Measurements from ENCODE around the gene NBR1.
"Not testable (repeated sequence)": the region's sequence is repeated elsewhere in the genome, so short reads cannot be mapped to it uniquely, and the experiment has no call there.

The NBR1 gene

DNA sequence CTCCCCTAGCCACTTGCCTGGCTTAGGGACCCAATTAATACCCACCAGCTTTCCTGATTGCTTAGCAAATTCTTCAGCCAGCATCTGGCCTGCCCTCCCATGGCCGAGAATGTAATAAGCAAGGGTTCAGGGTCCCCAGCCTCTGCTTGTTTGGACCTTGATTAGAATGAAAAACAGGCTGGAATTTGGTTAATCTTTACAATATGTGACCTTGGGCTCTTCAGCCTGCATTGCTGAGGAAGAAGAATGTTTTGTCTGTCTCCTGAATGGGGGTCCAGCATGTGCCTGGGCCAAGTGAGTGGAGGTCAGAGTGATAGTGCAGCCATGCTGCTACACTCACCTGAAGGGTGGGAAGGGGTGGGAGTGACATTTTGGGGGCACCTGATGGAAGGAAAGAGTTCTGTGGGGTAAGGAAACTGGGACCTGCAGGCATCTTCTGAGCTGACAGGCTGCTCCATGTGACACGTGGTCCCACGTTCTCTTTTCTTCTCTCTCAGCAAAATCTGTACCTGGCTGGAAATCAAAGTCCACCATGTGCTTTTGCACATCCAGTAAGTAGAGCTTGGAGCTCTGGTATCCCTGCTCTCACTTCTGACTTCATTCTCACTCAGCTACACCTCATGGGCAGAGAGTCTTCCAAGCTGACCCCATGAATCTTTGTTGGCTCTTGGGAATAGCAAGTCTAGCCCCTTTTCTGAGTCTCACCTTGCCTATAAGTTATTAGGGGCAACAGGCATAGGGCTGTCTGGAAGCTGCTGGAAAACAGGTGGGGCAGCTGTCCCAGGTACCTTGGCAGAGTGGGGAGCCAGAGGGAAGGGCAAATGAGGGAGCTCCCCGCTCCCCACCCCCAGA, 46.0 kb downstream of the NBR1 start:
- no peak for DNase-seq

DNA sequence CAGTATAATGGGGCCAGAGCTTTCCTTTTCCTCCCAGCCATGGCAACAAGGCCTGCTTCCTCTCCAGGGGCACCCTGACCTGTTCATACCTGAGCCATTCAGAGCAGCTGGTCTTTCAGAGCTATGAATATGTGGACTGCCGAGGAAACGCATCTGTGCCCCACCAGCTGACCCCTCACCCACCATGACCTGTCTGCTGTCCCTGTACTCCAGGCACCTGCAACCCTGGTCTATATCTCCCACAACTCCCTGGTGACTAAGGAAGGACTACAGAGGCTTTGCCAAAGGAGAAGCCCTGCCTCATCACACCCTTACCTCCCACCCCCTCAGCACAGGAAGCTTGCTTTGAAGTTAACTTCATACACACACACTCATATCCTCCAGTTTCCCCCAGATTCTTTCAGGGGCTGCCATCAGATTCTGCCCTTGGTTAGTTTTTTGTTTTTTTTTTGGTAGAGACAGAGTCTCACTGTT, 46.6 kb downstream of the NBR1 start:
- no peak for DNase-seq

DNA sequence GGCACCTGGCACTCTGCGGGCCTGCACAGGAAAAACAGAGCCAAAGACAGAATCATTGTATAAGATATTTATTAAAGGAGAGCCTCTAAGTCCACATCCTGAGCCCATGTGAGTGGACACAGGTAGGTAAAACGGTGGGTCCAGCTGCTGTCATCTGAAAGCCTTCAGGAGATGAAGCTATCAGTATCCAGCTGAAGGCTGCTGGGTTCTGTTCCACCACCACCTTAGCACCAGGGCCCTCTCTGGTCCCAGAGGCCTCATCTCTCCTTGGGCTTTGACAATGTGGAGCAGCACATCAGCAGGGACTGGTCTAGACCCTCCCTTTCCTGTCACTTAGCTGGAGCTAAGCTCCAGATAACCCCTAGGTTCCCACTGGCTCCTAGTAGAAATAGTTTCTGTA, 48.0 kb downstream of the NBR1 start:
- DNase-seq = no peak

DNA sequence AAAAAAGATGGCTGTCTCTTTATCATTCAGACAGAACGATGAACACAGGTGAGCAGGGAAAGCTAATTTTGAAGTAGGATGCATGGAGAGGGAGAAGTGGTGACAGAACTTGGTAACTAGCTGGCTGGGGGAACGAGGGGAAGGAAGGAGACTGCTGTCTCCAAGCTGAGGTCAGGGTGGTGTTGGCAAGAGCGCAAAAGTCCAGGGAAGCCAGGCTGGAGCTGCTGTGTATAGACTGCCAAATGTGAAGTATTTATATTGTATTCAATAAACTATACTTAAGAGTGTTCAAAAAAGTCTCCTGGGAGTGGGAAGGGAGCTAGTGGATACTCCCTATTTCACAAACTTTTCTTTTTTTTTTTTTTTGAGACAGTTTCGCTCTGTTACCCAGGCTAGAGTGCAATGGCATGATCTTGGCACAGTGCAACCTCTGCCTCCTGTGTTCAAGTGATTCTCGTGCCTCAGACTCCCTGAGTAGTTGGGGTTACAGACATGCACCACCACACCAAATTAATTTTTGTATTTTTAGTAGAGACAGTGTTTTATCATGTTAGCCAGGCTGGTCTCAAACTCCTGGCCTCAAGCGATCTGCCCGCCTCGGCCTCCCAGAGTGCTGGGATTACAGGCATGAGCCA, 48.8 kb downstream of the NBR1 start:
- no peak for DNase-seq

DNA sequence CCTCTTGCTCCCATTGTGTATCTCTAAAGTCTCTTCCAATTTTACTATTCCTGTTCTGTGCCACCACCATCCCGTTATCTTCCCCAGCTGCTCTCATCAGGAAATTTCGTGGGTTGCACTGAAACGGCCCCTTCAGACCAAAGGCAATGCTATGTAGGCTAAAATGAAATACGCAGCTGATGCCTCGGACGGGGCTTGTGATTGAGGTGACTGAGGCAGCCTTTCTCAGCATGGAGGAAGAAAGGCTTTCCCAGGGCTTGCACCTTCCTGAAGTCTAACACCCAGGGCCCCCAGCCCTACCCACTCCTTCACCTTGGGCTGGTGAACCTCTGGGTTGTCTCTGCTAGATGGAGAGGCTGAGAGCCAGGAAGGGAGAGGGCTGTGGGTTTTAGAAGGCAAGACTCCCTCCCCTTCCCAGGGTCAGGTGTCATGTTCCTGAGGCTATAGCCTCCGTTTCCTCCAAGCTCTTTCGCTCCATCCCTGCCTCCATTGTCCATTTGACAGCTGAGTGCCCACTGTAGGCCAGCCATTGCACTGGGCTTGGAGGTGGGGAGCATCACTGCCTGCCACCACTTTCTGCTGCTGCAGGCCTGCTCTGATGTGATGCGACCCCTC, 49.6 kb downstream of the NBR1 start:
- DNase-seq = no peak

DNA sequence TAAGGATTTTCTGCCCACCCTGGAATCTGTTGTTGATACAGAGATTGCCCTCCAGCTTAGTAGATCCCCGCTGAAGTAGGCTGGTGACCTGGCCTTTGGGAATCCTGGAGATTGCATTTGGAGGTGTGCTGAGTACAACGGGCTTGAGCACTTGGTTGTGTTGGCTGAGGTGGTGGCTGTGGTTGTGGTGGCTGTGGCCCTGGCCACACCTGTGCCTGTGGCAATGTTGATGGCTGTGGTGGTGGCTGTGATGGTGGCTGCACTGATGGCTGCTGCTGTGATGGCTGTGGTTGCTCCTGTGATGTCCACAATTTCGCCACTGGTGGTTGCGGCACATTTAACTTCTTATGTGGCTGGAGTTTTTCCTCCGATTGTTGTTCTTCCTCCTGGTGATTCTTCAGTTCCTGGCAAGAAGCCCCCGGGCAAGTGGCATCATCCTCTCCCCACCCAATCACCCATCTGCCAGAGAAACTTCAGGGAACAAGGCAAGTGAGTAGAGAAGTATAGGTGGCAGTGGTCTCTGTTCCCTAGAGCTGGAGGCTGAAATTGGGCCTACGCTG, 53.2 kb downstream of the NBR1 start:
- DNase-seq = no peak

DNA sequence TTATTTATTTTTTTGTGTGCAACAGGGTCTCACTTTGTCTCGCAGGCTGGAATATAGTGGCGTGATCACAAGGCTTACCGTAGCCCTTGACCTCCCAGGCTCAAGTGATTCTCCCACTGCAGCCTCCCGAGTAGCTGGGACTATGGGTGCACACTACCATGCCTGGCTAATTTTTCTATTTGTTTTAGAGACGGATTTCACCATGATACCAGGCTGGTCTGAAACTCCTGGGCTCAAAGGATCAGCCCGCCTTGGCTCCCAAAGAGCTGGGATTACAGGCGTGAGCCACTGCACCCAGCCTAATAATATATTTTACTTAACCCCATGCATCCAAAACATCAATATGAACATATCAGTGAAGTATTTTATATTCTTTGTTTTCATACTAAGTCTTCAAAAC, 55.4 kb downstream of the NBR1 start:
- DNase-seq = no peak

DNA sequence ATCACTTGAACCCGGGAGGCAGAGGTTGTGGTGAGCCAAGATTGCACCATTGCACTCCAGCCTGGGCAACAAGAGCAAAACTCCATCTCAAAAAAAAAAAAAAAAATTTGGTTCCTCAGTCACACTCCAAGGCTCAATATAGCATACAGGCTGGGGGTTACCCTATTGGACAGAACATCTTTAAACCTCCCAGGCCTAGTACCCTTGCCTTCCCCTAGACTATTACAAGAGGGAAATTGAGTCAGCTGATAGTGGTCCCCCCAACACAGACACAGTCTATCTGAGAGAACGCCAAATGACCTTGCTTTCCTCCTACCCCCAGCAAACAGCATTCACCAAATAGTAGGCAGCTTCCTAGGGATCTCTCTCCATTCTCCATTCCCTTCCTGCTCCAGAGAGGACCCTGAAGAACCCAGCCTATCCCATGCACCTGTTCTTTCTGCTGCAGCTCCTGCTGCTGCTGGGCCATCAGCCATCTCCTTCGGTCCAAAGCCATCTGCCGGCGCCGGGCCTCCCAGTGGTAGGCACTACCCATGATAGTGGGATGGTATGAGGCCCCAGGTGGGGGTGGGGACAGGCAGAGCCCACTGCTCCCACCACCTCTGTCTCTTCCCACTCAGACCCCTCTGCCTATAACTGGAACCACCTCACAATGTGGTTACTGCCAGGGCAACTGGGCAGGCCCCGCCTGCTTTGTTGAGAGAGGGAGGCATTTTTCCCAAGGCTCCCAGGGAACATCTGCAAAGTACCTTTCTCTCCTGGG, 57.2 kb downstream of the NBR1 start, which contains the start of gene CCDC200:
Gene CCDC200 (minus strand): TSS at position 604 of the 763 bp plus-strand sequence. CDS start 69 bp downstream, at position 535.
- DNase-seq = not testable (repeated sequence)

DNA sequence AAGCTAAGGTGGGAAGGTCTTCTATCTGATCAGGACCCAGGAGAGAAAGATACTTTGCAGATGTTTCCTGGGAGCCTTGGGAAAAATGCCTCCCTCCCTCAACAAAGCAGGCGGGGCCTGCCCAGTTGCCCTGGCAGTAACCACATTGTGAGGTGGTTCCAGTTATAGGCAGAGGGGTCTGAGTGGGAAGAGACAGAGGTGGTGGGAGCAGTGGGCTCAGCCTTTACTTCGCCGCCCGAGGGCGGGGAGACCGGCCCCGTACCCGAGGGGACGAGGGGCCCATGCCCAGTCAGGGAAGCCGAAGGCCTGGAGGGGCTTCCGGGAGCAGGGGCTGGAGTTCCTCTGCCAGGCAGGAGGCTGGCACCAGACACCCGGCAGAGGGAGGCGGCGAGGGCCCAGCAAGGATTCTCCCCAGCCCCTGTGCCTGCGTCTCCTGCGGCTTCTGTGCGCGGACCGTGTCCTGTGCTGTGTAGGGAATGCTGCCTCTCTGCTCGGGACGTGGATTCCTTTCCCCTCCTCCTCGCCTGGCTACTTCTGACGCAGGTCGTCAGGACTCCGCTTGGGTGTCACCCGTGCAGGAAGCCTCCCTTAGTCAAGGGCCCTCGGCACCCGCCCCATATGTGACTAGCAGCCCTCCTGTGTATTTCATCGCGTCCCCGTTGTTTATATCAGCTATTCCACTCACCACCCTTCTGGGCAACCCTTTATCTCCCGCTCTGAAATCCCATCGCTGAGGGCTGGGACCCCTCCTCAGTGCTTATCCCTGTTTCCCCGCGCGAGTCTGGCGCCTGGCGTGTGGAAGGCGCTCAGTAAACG, 60.4 kb downstream of the NBR1 start:
- DNase-seq = not testable (repeated sequence)

DNA sequence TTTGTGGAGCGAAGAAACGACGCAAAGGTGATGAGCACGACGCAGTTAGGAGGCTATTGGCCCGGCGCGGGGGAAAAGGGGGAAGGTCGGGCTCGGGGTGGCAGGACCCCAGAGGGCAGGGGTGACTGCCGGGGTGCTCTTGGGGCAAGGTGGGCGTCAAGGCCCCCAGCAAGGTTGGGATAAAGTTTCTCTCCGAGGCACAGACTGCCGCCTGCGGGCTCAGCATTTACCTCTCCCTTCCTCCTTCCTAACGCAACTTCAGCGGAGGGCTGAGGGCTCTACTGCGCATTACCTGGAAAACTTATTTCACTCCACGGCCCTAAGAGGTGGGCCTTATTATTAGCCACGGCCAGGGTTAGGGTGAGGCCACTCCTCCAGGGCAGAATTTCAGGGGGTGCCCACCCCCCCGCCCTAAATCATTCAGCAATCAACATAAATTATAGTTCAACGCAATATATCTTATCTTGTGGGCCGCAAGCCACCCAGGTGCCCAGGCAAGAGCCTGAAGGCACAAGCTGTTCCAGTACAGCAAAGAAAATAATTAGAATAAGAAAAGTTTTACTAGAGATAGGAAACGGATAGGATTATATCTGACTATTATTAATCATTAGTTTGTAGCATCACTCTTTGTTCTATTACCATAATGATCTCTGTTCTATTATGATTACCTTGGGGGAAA, 61.1 kb downstream of the NBR1 start:
- not testable (repeated sequence) for DNase-seq

DNA sequence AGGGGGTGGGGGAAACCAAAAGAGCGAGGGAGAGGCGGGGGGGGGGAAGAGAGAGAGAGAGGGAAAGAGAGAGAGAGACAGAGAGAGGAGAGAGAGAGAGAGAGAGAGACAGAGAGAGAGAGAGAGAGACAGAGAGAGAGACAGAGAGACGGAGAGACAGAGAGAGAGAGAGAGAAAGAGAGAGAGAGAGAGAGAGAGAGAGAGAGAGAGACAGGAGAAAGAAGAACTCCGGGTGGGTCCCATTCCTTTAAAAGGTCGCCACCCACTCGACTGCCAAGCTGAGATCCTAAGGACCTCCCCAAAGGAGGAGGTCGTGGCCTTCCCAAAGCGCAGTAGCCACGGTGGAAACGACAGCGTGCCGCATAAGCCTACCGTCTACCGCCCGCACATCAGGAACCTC, 62.2 kb downstream of the NBR1 start:
- not testable (repeated sequence) for DNase-seq

DNA sequence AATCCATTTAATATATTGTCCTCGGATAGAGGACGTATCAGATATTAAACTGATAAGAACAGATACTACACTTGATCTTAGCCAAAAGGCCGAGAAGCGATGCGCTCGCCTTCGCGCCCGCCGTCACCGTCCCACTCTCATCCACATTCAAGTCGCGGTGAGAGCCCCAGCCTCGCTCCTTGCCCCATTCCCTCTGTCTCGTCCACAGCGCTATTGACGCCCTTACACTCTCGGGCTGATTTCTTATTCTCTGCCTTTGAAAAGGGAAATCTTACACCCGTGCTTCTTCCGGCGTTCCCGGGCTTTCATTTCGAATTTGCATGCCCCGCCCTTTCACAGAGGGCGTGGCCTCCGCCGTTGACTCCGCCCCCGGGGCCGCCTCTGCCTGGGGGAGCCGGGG, 62.9 kb downstream of the NBR1 start, which contains the start of gene RNU2-1:
Gene RNU2-1 (minus strand): TSS at position 101 of the 400 bp plus-strand sequence.
- DNase-seq = not testable (repeated sequence)

DNA sequence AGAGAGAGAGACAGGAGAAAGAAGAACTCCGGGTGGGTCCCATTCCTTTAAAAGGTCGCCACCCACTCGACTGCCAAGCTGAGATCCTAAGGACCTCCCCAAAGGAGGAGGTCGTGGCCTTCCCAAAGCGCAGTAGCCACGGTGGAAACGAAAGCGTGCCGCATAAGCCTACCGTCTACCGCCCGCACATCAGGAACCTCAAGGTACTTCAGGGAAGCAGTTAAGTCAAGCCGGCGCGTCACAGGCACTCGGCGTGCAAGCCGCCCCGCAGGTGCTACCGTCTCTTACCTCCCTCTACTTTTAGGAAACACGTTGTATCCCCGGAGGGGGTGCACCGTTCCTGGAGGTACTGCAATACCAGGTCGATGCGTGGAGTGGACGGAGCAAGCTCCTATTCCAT, 68.6 kb downstream of the NBR1 start:
- not testable (repeated sequence) for DNase-seq

DNA sequence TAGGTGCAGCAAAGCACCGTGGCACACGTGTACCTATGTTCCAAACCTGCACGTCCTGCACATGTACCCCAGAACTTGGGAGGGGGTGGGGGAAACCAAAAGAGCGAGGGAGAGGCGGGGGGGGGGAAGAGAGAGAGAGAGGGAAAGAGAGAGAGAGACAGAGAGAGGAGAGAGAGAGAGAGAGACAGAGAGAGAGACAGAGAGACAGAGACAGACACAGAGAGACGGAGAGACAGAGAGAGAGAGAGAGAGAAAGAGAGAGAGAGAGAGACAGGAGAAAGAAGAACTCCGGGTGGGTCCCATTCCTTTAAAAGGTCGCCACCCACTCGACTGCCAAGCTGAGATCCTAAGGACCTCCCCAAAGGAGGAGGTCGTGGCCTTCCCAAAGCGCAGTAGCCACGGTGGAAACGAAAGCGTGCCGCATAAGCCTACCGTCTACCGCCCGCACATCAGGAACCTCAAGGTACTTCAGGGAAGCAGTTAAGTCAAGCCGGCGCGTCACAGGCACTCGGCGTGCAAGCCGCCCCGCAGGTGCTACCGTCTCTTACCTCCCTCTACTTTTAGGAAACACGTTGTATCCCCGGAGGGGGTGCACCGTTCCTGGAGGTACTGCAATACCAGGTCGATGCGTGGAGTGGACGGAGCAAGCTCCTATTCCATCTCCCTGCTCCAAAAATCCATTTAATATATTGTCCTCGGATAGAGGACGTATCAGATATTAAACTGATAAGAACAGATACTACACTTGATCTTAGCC, 69.8 kb downstream of the NBR1 start:
- not testable (repeated sequence) for DNase-seq

DNA sequence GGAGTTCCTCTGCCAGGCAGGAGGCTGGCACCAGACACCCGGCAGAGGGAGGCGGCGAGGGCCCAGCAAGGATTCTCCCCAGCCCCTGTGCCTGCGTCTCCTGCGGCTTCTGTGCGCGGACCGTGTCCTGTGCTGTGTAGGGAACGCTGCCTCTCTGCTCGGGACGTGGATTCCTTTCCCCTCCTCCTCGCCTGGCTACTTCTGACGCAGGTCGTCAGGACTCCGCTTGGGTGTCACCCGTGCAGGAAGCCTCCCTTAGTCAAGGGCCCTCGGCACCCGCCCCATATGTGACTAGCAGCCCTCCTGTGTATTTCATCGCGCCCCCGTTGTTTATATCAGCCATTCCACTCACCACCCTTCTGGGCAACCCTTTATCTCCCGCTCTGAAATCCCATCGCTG, 75.4 kb downstream of the NBR1 start:
- DNase-seq = not testable (repeated sequence)

Measured in activated gamma-delta T cell (primary cell).